Neural progenitor cell (in vitro differentiated cells): ENCODE data around the gene JUND. TPM values are rescaled to one million over a fixed set of nuclear protein-coding genes. Genes with fewer than 3 reads are reported as not detected.

Source experiments
- DNase-seq: peaks from one replicate; pipeline ENCODE4 v3.0.0-alpha.2; 2016; ENCODE audit warnings: low spot score
- H2AFZ ChIP-seq: fragments of 200-600 bp; sonication (generic); replicated peaks from 2 replicates; pipeline ENCODE4 v1.6.1; 2016; ENCODE audit warnings: antibody characterized with exemption
- H3F3A ChIP-seq: fragments of 200-600 bp; sonication (generic); 2 replicates; pipeline ENCODE4 v1.6.1; 2016; ENCODE audit warnings: antibody characterized with exemption, low read depth
- H3K27ac ChIP-seq: fragments of 200-600 bp; sonication (generic); 2 replicates; pipeline ENCODE4 v1.5.1; 2016; ENCODE audit warnings: mild to moderate bottlenecking
- H3K27me3 ChIP-seq: fragments of 200-600 bp; sonication (generic); 2 replicates; pipeline ENCODE4 v1.6.1; 2016; ENCODE audit warnings: mild to moderate bottlenecking, moderate library complexity
- H3K36me3 ChIP-seq: fragments of 200-600 bp; sonication (generic); 2 replicates; pipeline ENCODE4 v1.5.1; 2016
- H3K4me1 ChIP-seq: fragments of 200-600 bp; sonication (generic); 2 replicates; pipeline ENCODE4 v1.6.1; 2016; ENCODE audit warnings: mixed run types
- H3K4me2 ChIP-seq: fragments of 200-600 bp; sonication (generic); 2 replicates; pipeline ENCODE4 v1.6.1; 2016
- H3K4me3 ChIP-seq: fragments of 200-600 bp; sonication (generic); 2 replicates; pipeline ENCODE4 v1.5.1; 2016
- H3K79me2 ChIP-seq: fragments of 200-600 bp; sonication (generic); 2 replicates; pipeline ENCODE4 v1.6.1; 2016; ENCODE audit warnings: low read depth
- H3K9ac ChIP-seq: fragments of 200-600 bp; sonication (generic); 2 replicates; pipeline ENCODE4 v1.6.1; 2016
- H3K9me3 ChIP-seq: fragments of 200-600 bp; sonication (generic); 2 replicates; pipeline ENCODE4 v1.5.1; 2016; ENCODE audit warnings: low read depth
- H4K20me1 ChIP-seq: fragments of 200-600 bp; sonication (generic); 2 replicates; pipeline ENCODE4 v1.6.1; 2016; ENCODE audit warnings: low read depth
- H3K27ac Mint-ChIP-seq: 3 replicates; pipeline ENCODE4 v1.8.0; 2021; ENCODE audit warnings: mixed read lengths
- H3K27me3 Mint-ChIP-seq: 2 replicates; pipeline ENCODE4 v1.8.0; 2022; ENCODE audit warnings: low read depth, mild to moderate bottlenecking, inconsistent platforms, moderate library complexity, mixed read lengths; ENCODE audit not compliant: insufficient read depth
- H3K36me3 Mint-ChIP-seq: 3 replicates; pipeline ENCODE4 v1.8.0; 2021; ENCODE audit warnings: mixed read lengths
- H3K4me1 Mint-ChIP-seq: 3 replicates; pipeline ENCODE4 v1.8.0; 2021; ENCODE audit warnings: mixed read lengths
- H3K4me3 Mint-ChIP-seq: 3 replicates; pipeline ENCODE4 v1.8.0; 2021; ENCODE audit warnings: mild to moderate bottlenecking, moderate library complexity, mixed read lengths
- H3K9me3 Mint-ChIP-seq: 3 replicates; pipeline ENCODE4 v1.8.0; 2020; ENCODE audit warnings: mixed read lengths
- CTCF ChIP-seq: fragments of 200-600 bp; sonication (generic); IDR thresholded peaks from 2 replicates; pipeline ENCODE4 v1.5.1; 2017; ENCODE audit warnings: antibody characterized with exemption, mild to moderate bottlenecking
- EZH2 ChIP-seq: fragments of 200-600 bp; sonication (generic); IDR thresholded peaks from 2 replicates; pipeline ENCODE4 v1.6.1; 2017; ENCODE audit warnings: antibody characterized with exemption, mild to moderate bottlenecking, moderate library complexity
- EZH2phosphoT487 ChIP-seq: fragments of 200-600 bp; sonication (generic); IDR thresholded peaks from 2 replicates; pipeline ENCODE4 v1.6.1; 2017; ENCODE audit warnings: antibody characterized with exemption
- total RNA-seq: library from RNA; depleted of rRNA; stranded (reverse); fragments of >200 nt; gene quantifications from 2 replicates; pipeline ENCODE4 v1.2.3, GENCODE V29; 2015; ENCODE audit warnings: low replicate concordance

The JUND gene
- total RNA-seq, 1 donor from 2014 or later, result 51.7 TPM

- H2AFZ ChIP-seq, result no peak overlapping the region
- peaks cover 4% of the 10 kb centered on the region for H3K9me3 Mint-ChIP-seq
- H3K9ac ChIP-seq, result no peak overlapping the region
- TF ChIP-seq EZH2, result no peak
- TF ChIP-seq EZH2phosphoT487, result no peak
- H3K4me2 ChIP-seq, result no peak overlapping the region
- peaks cover 16% of the 10 kb centered on the region for H3K4me1 ChIP-seq
- no peak for DNase-seq
- H3K9me3 ChIP-seq, result no peaks in the 10 kb centered on the region
- no peaks in the 10 kb centered on the region for H3K27me3 ChIP-seq
- peaks cover 30% of the 10 kb centered on the region for H3F3A ChIP-seq
- H3K4me3 ChIP-seq, result no peak overlapping the region
- H3K4me1 Mint-ChIP-seq, result peaks cover 30% of the 10 kb centered on the region
- no peaks in the 10 kb centered on the region for H3K79me2 ChIP-seq
- H3K36me3 ChIP-seq, result no peaks in the 10 kb centered on the region
- peak overlapping the region; percentile 83 for H3K27ac Mint-ChIP-seq
- no peaks in the 10 kb centered on the region for H4K20me1 ChIP-seq
- H3K36me3 Mint-ChIP-seq, result no peaks in the 10 kb centered on the region
- peaks cover 15% of the 10 kb centered on the region for H3K27me3 Mint-ChIP-seq
- no peak overlapping the region for H3K4me3 Mint-ChIP-seq
- H3K27ac ChIP-seq, result no peak overlapping the region
Measured at GRCh38 chr19:18297308-18297707, 15.9 kb upstream of the JUND start.

GRCh38 chr19:18295034-18295451, 13.6 kb upstream of the JUND start:
- Histone ChIP-seq H3K27me3 (no peaks in the 10 kb centered on the region), H3K27ac (no peak overlapping the region), H4K20me1 (no peaks in the 10 kb centered on the region), H3K36me3 (no peaks in the 10 kb centered on the region), H3K79me2 (no peaks in the 10 kb centered on the region), H3F3A (peaks cover 47% of the 10 kb centered on the region), H3K4me1 (peaks cover 16% of the 10 kb centered on the region), H3K4me3 (no peak overlapping the region), H3K9ac (no peak overlapping the region), H3K9me3 (no peaks in the 10 kb centered on the region), H3K4me2 (no peak overlapping the region), H2AFZ (no peak overlapping the region)
- no peak for TF ChIP-seq EZH2
- TF ChIP-seq CTCF, result no peak
- TF ChIP-seq EZH2phosphoT487, result no peak
- no peak overlapping the region for H3K27ac Mint-ChIP-seq
- H3K4me1 Mint-ChIP-seq, result peaks cover 40% of the 10 kb centered on the region
- DNase-seq, result no peak
- H3K4me3 Mint-ChIP-seq, result no peak overlapping the region
- peaks cover 4% of the 10 kb centered on the region for H3K9me3 Mint-ChIP-seq
- H3K27me3 Mint-ChIP-seq, result peaks cover 19% of the 10 kb centered on the region
- no peaks in the 10 kb centered on the region for H3K36me3 Mint-ChIP-seq

GRCh38 chr19:18294467-18294864, 13.0 kb upstream of the JUND start:
- no peak overlapping the region for H3K4me3 ChIP-seq
- Mint-ChIP-seq H3K27me3 (peaks cover 20% of the 10 kb centered on the region), H3K4me1 (peaks cover 44% of the 10 kb centered on the region), H3K9me3 (peaks cover 4% of the 10 kb centered on the region), H3K4me3 (no peak overlapping the region), H3K27ac (no peak overlapping the region), H3K36me3 (no peaks in the 10 kb centered on the region)
- H3K4me2 ChIP-seq, result peak overlapping the region; percentile 77
- H3K4me1 ChIP-seq, result peaks cover 16% of the 10 kb centered on the region
- H3K9ac ChIP-seq, result no peak overlapping the region
- H3K9me3 ChIP-seq, result no peaks in the 10 kb centered on the region
- peak; percentile 50 for DNase-seq
- no peak overlapping the region for H3K27ac ChIP-seq
- no peaks in the 10 kb centered on the region for H3K36me3 ChIP-seq
- peaks cover 53% of the 10 kb centered on the region for H3F3A ChIP-seq
- no peaks in the 10 kb centered on the region for H4K20me1 ChIP-seq
- H3K79me2 ChIP-seq, result no peaks in the 10 kb centered on the region
- no peaks in the 10 kb centered on the region for H3K27me3 ChIP-seq
- H2AFZ ChIP-seq, result no peak overlapping the region
- TF ChIP-seq CTCF, result no peak
- TF ChIP-seq EZH2phosphoT487, result no peak
- TF ChIP-seq EZH2, result no peak

- Mint-ChIP-seq H3K4me3 (peak overlapping the region; percentile 76), H3K27ac (peak overlapping the region; percentile 85), H3K9me3 (peaks cover 4% of the 10 kb centered on the region), H3K4me1 (peaks cover 43% of the 10 kb centered on the region), H3K36me3 (no peaks in the 10 kb centered on the region), H3K27me3 (peaks cover 16% of the 10 kb centered on the region)
- TF ChIP-seq EZH2phosphoT487 (no peak), CTCF (no peak), EZH2 (no peak)
- Histone ChIP-seq H4K20me1 (no peaks in the 10 kb centered on the region), H3K27me3 (no peaks in the 10 kb centered on the region), H3K4me3 (no peak overlapping the region), H2AFZ (no peak overlapping the region), H3K79me2 (no peaks in the 10 kb centered on the region), H3K9ac (no peak overlapping the region), H3K4me1 (peaks cover 16% of the 10 kb centered on the region), H3F3A (peaks cover 53% of the 10 kb centered on the region), H3K36me3 (no peaks in the 10 kb centered on the region), H3K4me2 (peak overlapping the region; percentile 77), H3K27ac (peak overlapping the region; percentile 4), H3K9me3 (no peaks in the 10 kb centered on the region)
- DNase-seq, result peak; percentile 78
Measured at GRCh38 chr19:18293642-18294466, 12.4 kb upstream of the JUND start.
